SW 1271 (cell line): Measurements from ENCODE around the gene UFM1.
"Not testable (repeated sequence)": the region's sequence is repeated elsewhere in the genome, so short reads cannot be mapped to it uniquely, and the experiment has no call there.

Source experiments
- DNase-seq, 2 experiments: peaks; one replicate each; lab custom pipeline; 2025; lab: John Stamatoyannopoulos, UW

UFM1 gene

GRCh38 chr13:38365661-38366060 is 16.0 kb downstream of the UFM1 start:
- no peak for DNase-seq

DNA sequence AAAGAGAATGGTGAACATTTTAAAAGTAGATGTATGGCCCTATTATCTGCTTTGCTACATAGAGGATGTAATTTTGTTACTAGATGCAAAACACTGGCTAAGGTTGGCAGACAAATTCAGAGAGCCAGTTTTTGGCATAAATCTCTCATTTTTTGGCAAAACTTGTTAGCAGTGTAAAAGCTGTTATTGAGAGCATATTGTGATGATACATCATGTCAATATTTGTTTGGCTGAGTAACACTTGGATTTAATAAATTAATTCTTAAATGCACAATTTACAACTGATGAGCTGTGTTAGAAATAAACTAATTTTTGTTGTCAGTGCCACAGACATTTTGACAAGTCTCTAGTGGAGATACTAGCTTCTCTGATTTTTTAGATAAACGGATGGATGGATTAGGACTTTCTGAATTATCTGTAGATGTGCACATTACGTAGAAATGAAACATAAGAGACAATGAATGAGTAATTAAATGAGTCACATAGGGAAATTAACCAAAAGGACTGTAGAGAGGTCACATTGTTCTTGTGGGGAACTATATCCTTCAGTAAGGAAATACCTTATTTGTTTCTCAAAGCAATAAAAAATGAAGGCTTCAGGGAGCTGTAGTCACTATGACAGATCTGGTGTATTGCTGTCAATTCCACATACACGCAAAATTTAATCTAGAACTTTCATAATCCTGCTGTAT is 17.4 kb downstream of the UFM1 start:
- DNase-seq: no peak

DNA sequence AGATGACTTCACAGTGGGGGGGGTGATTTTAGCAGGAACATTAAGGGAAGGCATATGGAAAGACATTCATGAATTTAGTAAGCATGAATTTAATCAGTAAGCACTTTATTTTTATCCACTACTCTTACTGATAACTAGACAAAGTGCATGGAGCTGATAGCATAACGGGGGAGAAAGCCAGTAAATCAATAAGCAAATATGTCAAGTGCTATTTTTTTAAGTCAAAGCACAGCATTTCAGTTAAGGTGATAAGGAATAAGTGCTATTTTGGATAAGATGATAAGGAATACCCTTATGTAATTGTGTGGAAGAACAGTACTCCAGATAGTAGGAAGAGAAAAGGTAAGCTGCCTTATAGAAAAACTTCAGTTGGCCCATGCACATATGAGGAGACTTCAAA is 19.4 kb downstream of the UFM1 start:
- no peak for DNase-seq

GRCh38 chr13:38370096-38370495 is 20.4 kb downstream of the UFM1 start:
- not testable (repeated sequence) for DNase-seq

DNA sequence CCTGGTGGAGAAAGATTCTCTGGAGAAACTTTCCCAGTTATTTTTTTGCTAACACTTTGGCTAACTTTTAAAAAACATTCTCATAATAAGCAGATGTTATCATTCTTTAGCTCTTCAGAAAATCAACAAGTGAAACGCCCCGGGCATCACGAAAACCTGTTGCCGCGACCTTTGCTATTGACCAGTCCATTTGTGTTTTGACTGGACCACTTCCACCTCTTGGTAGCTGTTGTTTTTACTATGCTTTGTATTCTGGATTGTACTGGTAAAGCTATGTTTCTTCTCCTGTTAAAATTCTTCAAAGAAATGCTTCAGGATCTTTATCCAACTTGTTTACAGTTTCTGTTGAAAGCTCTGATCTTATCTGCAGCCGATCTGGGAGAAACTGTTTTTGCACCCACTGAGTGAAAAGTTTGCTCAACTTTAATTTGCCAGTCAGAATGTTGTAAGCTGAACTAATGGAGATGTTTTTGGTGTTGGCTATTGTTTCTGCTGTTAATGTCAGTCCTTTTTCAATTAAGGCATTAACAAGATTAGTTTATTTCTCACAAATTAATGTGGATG is 23.3 kb downstream of the UFM1 start:
- DNase-seq: no peak

DNA sequence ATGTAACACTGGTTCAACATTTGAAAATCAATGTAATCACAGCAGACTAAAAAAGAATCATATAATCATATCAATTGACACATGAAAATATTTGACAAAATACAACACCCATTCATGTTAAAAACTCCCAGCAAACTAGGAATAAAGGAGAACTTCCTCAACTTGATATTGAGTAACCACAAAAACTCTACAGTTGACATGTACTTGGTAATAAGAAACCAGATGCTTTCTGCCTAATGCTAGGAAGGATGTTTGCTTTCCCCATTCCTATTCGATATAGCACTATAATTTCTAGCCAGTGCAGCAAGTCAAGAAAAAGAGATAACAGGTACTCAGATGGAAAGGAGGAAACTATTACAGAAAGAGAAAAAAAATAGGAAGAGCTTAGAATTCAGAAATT is 26.9 kb downstream of the UFM1 start:
- no peak for DNase-seq

DNA sequence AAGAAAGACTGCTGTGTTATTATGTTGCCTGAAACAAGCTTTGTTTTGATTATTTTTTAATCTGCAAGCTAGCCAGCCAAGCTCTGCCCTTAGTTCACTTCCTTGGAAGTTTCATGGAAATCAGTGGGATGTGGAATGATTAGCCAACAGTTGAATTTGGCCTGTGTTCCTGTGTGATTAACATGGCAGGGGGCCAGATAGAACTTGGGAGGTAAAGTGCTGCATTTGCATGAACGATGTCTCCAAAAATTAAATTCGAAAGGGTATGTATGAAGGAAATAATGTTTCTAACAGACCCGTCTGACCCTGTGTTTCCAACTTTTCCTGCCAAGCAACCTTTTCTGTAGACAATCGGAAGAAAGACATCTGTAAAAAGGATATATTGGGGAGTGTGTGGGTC is 32.2 kb downstream of the UFM1 start:
- no peak for DNase-seq

DNA sequence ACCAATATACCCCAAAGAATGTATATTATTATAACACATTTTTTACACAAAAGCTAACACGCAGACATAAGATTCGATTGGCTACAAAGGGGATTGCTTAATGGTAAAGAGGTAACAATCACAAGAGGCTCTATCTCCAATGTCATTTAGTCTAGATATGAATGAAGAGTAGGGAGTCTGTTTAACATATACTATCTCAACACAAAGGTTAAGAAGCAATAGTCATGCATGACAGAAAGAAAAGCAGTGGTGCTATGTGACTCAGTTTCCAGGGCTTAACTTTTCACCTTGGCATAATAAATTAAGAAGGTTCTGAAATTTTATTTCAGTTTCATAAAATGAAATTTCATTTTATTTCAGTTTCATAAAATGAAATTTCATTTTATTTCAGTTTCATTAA is 33.3 kb downstream of the UFM1 start:
- no peak for DNase-seq

GRCh38 chr13:38384171-38384570 is 34.5 kb downstream of the UFM1 start:
- DNase-seq: no peak

DNA sequence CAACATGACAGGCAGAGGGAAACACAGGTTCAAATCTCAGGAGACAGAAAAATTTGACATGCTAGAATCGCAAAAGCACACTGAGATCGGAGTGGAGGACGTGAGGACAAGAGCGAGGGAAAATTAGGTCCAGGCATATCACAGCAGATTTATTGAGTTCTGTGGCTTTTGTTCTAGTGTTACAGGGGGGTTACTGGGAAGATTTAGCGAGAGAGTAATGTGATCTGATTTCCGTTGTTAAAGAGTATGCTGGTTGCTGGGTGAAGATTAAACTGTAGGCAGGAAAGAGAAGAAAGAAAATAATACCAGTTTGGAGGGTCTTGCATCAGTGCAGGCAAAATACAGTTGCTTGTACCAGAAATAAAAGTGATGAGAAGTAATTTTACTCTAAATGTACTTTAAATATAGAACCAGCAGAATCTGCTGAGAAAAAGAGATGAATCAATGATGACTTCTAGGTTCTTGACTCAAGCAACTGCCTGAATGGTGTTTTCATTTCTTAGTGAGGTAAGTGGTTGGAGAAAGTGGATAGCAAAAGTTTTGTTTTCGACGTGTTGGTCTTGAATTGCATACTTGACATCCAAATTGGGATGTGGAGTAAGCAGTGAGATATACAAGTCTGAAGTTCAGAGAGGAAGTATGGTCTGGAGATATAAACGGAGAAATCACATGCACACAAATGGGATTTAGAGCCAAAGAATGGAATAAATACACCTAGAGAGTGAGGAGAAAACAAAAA is 35.7 kb downstream of the UFM1 start:
- no peak for DNase-seq

- no peak for DNase-seq
Measured at GRCh38 chr13:38386421-38386820, 36.8 kb downstream of the UFM1 start.

- DNase-seq: no peak
Measured at GRCh38 chr13:38391341-38391740, 41.7 kb downstream of the UFM1 start.

DNA sequence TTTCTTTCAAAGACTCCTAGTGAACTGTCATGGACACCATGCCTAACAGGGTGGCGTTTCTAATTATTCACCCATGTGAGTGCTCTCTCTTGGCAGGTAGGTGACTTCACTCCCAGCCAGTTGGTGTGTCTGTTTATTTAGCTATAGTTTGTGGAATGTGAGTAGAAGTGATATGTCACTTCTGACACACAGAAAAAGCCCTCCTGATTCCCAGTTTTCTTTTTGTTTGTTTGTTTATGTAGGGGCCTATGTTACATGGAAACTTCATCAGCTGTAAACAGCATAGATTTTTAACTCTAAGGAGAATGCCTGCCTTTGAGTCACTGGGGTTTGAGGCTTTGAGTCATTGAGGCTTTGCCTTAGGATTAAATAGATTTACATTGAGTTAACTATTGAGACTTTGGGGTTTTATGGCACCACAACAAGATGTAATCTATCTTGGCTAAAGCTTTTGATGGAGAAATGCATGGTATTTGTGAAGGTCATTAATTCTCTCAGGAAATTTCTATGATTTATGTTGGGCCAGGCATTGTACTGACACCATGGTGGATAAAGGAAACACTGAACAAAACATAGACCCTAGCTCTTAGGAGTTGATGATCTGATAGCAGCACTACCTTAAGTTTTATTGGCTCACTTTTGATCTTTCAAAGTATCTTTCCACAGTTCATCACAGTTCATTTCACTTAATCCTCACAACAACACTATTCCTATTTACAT is 45.3 kb downstream of the UFM1 start:
- no peak for DNase-seq

DNA sequence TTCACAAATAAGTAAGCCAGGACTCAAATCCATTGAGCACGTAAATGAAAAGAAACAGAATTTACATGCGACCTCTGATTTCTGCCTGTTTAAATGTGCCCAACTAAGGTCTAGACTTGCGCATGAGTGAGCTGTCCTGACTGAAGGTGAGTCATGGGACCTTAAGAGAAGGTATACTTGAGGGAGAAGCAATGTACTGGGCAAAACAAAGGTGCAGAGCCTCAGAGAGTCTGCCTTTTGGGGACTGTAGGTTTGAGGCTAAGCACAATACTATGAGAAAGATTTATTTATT is 45.8 kb downstream of the UFM1 start:
- no peak for DNase-seq

DNA sequence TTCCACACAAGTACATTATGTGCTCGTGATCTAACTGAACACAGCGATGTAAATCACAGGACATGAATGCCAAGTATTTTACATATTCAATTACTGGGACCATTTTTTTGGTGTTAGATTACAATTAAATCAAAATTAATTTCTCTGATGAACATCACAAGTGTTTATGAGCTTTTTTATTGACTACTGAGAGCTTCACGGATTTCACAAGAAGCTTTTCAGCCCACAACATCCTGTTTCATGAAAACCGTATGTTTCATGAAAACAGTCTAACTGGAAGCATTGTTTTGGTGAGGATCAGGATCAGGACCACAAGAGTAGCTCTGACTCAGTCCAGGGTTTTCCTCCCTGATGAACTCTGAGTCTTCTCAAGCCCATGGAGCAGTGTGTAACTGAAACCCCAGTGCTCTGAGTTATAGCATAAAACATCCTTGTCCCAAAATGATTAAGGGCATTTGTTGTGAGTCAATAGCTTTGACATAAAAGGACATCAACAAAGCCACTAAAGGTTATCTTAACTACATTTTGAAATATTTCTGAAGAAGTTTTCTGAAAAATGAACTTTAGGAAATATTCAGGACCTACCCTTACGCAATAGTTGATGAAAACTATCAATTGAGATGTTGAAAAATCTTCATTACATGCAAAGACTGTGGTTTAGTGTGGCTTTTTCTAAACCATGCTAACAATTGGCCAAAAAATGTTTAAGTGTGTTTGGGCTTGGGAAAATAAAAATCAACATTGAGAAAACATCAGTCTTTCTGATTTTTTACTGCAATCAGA is 49.3 kb downstream of the UFM1 start:
- DNase-seq: no peak

DNA sequence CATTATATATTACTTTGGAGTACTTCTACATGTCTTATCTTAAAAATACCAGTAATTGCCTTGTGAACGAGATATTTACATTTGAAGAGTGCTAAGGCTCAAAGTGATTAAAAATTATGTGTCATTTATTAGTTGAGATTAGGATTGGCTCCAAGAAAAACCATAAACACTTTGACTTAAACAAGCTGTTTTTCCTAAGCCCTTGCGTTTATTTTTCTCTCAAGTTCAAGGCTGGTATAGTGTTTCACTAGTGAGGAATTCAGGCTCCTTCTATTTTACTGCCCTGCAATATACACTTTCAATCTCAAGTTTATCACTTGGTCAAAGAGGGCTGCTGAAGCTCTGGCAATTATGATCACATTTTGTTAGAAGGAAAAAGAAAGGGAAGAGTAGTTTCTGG is 49.9 kb downstream of the UFM1 start:
- no peak for DNase-seq

GRCh38 chr13:38401276-38401675 is 51.6 kb downstream of the UFM1 start:
- no peak for DNase-seq

DNA sequence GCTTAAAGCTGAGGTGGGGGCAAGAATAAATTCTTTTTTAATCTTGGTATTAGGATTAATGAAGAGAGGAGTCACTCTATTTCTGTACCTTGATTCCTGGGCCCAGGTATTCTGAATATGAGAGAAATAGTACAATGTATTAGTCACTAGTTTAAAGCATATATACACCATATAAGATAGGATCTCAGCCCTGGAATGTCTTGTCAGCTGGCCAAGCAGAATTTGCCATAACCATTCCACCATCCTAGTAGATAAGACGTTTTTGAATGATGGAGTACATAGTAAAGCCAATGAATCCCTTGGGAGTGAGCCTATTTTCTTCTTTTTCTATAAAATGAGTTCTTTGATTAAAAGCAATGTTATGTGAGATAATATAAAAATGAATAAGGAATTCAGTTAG is 55.6 kb downstream of the UFM1 start:
- DNase-seq: no peak

DNA sequence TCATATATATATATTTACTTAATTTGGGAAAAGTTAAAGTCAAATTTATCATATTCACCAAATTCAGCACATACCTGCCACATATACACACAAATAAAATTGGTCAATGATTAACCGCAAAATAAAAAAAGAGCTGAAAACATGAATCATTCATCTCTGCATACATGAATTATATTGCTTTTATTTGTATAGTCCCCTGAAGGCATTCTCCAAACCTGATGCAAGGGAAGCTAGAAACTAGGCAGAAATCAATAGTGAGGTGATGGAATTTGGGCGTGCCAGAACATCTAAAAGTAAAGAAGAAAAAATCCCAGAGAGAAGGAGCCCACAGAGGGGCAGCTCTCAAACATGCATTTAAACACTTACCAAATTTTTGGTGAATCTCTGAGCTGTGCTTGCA is 60.1 kb downstream of the UFM1 start:
- no peak for DNase-seq

DNA sequence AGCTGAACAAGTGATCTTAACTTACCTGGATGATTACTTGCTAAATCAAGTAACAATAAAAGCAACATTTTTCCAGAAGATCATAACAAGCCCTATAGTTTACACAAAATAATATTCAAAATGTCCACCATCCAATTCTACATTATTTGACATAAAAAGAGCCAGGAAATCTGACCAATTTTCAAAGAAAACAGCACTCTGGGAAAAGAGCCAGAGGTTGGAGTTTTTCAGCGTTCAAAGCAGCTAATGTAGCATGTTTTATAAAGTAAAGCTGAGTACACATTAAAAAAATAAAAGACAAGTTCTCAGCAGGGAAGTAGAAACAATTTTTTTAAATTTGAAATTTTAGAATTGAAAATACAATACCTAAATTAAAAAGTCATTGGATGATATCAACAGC is 62.6 kb downstream of the UFM1 start:
- no peak for DNase-seq
